Colonic mucosa (tissue), 4 donors: ENCODE data around the gene FOXP2. TPM values are rescaled to one million over a fixed set of nuclear protein-coding genes. Genes with fewer than 3 reads are reported as not detected.

Source experiments
- DNase-seq: peaks from one replicate; pipeline ENCODE4 v3.0.0-alpha.2; 2020
- H3K27ac ChIP-seq: fragments of 200-600 bp; one replicate; pipeline ENCODE4 v1.8.0; 2021
- H3K27me3 ChIP-seq: fragments of 200-600 bp; one replicate; pipeline ENCODE4 v1.8.0; 2021
- H3K36me3 ChIP-seq: fragments of 200-600 bp; one replicate; pipeline ENCODE4 v1.8.0; 2021
- H3K4me1 ChIP-seq: fragments of 200-600 bp; one replicate; pipeline ENCODE4 v1.8.0; 2021; ENCODE audit warnings: mild to moderate bottlenecking
- H3K4me3 ChIP-seq: fragments of 200-600 bp; one replicate; pipeline ENCODE4 v1.8.0; 2021
- H3K9ac ChIP-seq, 2 donors: one replicate each; pipeline ENCODE4 v1.7.0; 2013; ENCODE audit warnings: control low read depth in 2 of 2, low read depth in 2 of 2, low read length in 2 of 2
- H3K9me3 ChIP-seq: fragments of 200-600 bp; one replicate; pipeline ENCODE4 v1.8.0; 2021
- intact Hi-C: fragments of 100-400 bp; cut with DNase I; formaldehyde crosslinking; loops from one replicate; pipeline ENCODE4 v1.14.1; 2022
- total RNA-seq, 2 donors: library from RNA; stranded (reverse); fragmentation: NEBNext Ultra II Directional in 1 of 2; extraction: Animal tissue kit (Norgen Biotek cat#: 25700) in 1 of 2; gene quantifications; one replicate each; pipeline ENCODE4 v1.2.1, GENCODE V29; 2021
- TF ChIP-seq, protein P1 (sequence below): fragments of 200-600 bp; IDR thresholded peaks from one replicate; pipeline ENCODE4 v1.8.0; 2022; ENCODE audit warnings: antibody characterized with exemption, mild to moderate bottlenecking
- donor health status: healthy.
- donor health status: DM: no; HTN: no; CAD: no.
- donor health status: DM: no; HTN: no; CAD: no.

FOXP2 gene
- total RNA-seq, 2 donors from 2014 or later = 5.3 to 20.0 TPM

DNA sequence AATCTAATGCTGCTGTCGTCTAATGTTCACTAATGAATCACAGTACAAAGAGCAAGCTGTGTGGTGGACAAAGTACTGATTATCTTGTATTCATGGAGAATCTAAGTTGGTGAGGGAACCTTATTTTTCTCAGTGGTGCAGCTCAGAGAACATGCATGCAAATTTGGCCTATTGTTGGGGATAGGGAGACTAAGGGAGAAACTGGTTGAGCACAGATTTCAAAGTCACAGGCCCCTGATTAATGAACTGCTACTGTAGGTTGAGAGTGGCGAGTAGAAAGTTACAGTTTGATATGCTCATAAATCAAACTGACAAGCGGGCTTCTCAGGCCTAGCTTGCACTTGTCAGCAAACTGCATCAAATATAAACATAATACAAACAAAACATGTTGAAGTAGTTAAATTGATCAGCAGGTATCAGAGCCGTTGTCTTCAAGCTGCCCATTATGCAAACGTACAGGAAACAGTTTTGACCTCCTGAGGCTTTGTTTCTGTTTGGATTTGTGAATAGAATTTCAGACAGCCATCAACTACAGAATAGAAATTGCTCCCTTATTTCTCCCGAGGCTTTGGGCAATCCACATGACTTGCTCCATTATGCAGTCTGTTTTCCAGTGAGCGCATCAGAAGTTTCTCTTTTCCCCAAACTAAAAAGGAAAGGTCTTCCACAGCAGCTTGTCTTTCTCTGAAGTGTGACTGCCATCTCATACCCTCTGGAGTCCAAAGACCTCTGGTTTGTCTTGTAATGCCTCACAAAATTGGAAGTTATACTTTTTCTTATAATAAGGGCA is 215.8 kb downstream of the FOXP2 start:
- Histone ChIP-seq H3K9me3 (no peaks in the 10 kb centered on the region), H3K4me3 (no peak overlapping the region), H3K4me1 (no peaks in the 10 kb centered on the region), H3K27me3 (no peaks in the 10 kb centered on the region), H3K9ac (no peak overlapping the region), H3K36me3 (no peaks in the 10 kb centered on the region), H3K27ac (no peak overlapping the region)
- TF ChIP-seq, protein P1, sequence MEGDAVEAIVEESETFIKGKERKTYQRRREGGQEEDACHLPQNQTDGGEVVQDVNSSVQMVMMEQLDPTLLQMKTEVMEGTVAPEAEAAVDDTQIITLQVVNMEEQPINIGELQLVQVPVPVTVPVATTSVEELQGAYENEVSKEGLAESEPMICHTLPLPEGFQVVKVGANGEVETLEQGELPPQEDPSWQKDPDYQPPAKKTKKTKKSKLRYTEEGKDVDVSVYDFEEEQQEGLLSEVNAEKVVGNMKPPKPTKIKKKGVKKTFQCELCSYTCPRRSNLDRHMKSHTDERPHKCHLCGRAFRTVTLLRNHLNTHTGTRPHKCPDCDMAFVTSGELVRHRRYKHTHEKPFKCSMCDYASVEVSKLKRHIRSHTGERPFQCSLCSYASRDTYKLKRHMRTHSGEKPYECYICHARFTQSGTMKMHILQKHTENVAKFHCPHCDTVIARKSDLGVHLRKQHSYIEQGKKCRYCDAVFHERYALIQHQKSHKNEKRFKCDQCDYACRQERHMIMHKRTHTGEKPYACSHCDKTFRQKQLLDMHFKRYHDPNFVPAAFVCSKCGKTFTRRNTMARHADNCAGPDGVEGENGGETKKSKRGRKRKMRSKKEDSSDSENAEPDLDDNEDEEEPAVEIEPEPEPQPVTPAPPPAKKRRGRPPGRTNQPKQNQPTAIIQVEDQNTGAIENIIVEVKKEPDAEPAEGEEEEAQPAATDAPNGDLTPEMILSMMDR = no peak
- no peak for DNase-seq
- intact Hi-C loops = no loop called here

GRCh38 chr7:114631249-114631822 is 216.7 kb downstream of the FOXP2 start:
- H3K9me3 ChIP-seq = no peaks in the 10 kb centered on the region
- H3K27me3 ChIP-seq = no peaks in the 10 kb centered on the region
- H3K4me1 ChIP-seq = no peaks in the 10 kb centered on the region
- no peak overlapping the region for H3K9ac ChIP-seq
- no peak overlapping the region for H3K4me3 ChIP-seq
- DNase-seq = no peak
- TF ChIP-seq, protein P1 = no peak
- intact Hi-C loops = no loop called here
- no peak overlapping the region for H3K27ac ChIP-seq
- no peaks in the 10 kb centered on the region for H3K36me3 ChIP-seq

- H3K27me3 ChIP-seq = no peaks in the 10 kb centered on the region
- H3K36me3 ChIP-seq = no peaks in the 10 kb centered on the region
- no peak for DNase-seq
- H3K9ac ChIP-seq = no peak overlapping the region
- no peak overlapping the region for H3K4me3 ChIP-seq
- no peaks in the 10 kb centered on the region for H3K9me3 ChIP-seq
- no peak overlapping the region for H3K27ac ChIP-seq
- H3K4me1 ChIP-seq = no peaks in the 10 kb centered on the region
- intact Hi-C loops = no loop called here
- TF ChIP-seq, protein P1 = no peak
Measured at GRCh38 chr7:114639451-114639850, 224.8 kb downstream of the FOXP2 start.

- H3K27me3 ChIP-seq = no peaks in the 10 kb centered on the region
- H3K9ac ChIP-seq = no peak overlapping the region
- H3K4me3 ChIP-seq = no peak overlapping the region
- no peaks in the 10 kb centered on the region for H3K4me1 ChIP-seq
- no peak overlapping the region for H3K27ac ChIP-seq
- TF ChIP-seq, protein P1 = no peak
- no peaks in the 10 kb centered on the region for H3K36me3 ChIP-seq
- H3K9me3 ChIP-seq = no peaks in the 10 kb centered on the region
- DNase-seq = no peak
- intact Hi-C loops = no loop called here
Measured at GRCh38 chr7:114644455-114644854, 229.8 kb downstream of the FOXP2 start.

GRCh38 chr7:114645451-114645850 is 230.8 kb downstream of the FOXP2 start:
- Histone ChIP-seq H3K27ac (no peak overlapping the region), H3K36me3 (no peaks in the 10 kb centered on the region), H3K4me1 (no peaks in the 10 kb centered on the region), H3K9ac (no peak overlapping the region), H3K9me3 (no peaks in the 10 kb centered on the region), H3K4me3 (no peak overlapping the region), H3K27me3 (no peaks in the 10 kb centered on the region)
- intact Hi-C loops = no loop called here
- DNase-seq = no peak
- TF ChIP-seq, protein P1 = no peak
